GM19397 (cell line): ENCODE measurements around the gene CA11.

Experiments used
- ATAC-seq: cut with Tn5 transposase; IDR thresholded peaks from one replicate; pipeline ENCODE4 v1.9.1; 2021; ENCODE audit warnings: mild to moderate bottlenecking, moderate library complexity; ENCODE audit not compliant: unreplicated experiment

Gene CA11

GRCh38 chr19:48595171-48595570 is 50.8 kb downstream of the CA11 start:
- no peak for ATAC-seq

DNA sequence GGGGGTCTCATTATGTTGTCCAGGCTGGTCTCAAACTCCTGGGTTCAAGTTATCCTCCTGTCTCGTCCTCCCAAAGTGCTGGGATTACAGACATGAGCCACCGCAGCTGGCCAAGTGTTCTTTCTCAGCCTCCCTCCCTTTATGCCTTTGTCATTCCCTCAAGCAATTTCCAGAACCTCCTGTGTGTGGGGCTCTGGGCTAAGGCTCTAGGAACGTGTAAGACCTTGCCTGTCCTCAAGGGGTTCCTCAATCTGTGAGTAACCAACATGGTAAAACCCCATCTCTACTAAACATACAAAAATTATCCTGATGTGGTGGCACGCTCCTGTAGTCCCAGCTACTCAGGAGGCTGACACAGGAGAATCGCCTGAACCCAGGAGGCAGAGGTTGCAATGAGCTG is 55.0 kb downstream of the CA11 start:
- ATAC-seq: no peak

GRCh38 chr19:48588670-48589401 is 57.2 kb downstream of the CA11 start:
- no peak for ATAC-seq
